Activated CD4-positive, alpha-beta T cell treated with anti-CD3 and anti-CD28 coated beads, Interleukin-2, amount 10 ng/mL, durations not matched to agents 7 days and 5 days (primary cell): ENCODE results near the gene MRPS25. TPM values are rescaled to one million over a fixed set of nuclear protein-coding genes. Genes with fewer than 3 reads are reported as not detected.

ENCODE experiments used
- CTCF ChIA-PET: fragments of 350-600 bp; sonication (Branson Sonifier 250); formaldehyde crosslinking; loops from one replicate; lab custom pipeline; 2021; ENCODE audit warnings: antibody characterized with exemption; lab: Charles Lee
- POLR2A ChIA-PET: fragments of 350-600 bp; sonication (Branson Sonifier 250); formaldehyde crosslinking; loops from one replicate; lab custom pipeline; 2021; ENCODE audit warnings: antibody characterized with exemption; lab: Charles Lee
- DNase-seq: peaks from one replicate; pipeline ENCODE4 v3.0.0-alpha.2; 2020
- H3K27ac Mint-ChIP-seq: one replicate; pipeline ENCODE4 v1.8.0; 2021; ENCODE audit warnings: mild to moderate bottlenecking, moderate library complexity, mixed read lengths
- H3K27me3 Mint-ChIP-seq: one replicate; pipeline ENCODE4 v1.8.0; 2021; ENCODE audit warnings: mixed read lengths
- H3K36me3 Mint-ChIP-seq: one replicate; pipeline ENCODE4 v1.8.0; 2021; ENCODE audit warnings: low read depth, mixed read lengths
- H3K4me1 Mint-ChIP-seq: one replicate; pipeline ENCODE4 v1.8.0; 2021; ENCODE audit warnings: mixed read lengths
- H3K4me3 Mint-ChIP-seq: one replicate; pipeline ENCODE4 v1.8.0; 2021; ENCODE audit warnings: mild to moderate bottlenecking, moderate library complexity, mixed read lengths
- H3K9me3 Mint-ChIP-seq: one replicate; pipeline ENCODE4 v1.8.0; 2021; ENCODE audit warnings: mixed read lengths
- total RNA-seq, 2 experiments: library from RNA; stranded (reverse); gene quantifications; one replicate each; pipeline ENCODE4 v1.2.3, GENCODE V29; 2021

The MRPS25 gene
- total RNA-seq = 10 to 100 TPM; 49.4 to 52.9 TPM

- H3K4me1 Mint-ChIP-seq = peaks cover 23% of the 10 kb centered on the region
- DNase-seq = peak; percentile 93
- CTCF ChIA-PET = interaction anchor here (0.8 to 1.5 kb wide), 6 partner anchors 9 to 79 kb away, joined by 3 to 4 read pairs (median 3); no protein-coding TSS in a partner anchor
- POLR2A ChIA-PET = interaction anchor here (0.7 kb wide), 1 partner anchor 118 kb away, joined by 3 read pairs; the partner anchor contains the start of gene NR2C2
- peak within 1 kb of the TSS; percentile 93 for H3K4me3 Mint-ChIP-seq
- H3K36me3 Mint-ChIP-seq = peaks cover 16% of the 10 kb centered on the region
- no peaks in the 10 kb centered on the region for H3K27me3 Mint-ChIP-seq
- H3K27ac Mint-ChIP-seq = peak within 1 kb of the TSS; percentile 95
- no peaks in the 10 kb centered on the region for H3K9me3 Mint-ChIP-seq
Measured at GRCh38 chr3:15064835-15065549, at the start of gene MRPS25. TSS of gene MRPS25 (minus strand) at chr3:15065315. CDS start at chr3:15065194, 121 bp downstream.

- peaks cover 4% of the 10 kb centered on the region for H3K27me3 Mint-ChIP-seq
- H3K27ac Mint-ChIP-seq = no peak overlapping the region
- ChIA-PET POLR2A (no interaction called here), CTCF (interaction anchor here (1.1 kb wide), 1 partner anchor 9 kb away, joined by 6 read pairs; no protein-coding TSS in a partner anchor)
- H3K4me3 Mint-ChIP-seq = no peak overlapping the region
- DNase-seq = no peak
- H3K9me3 Mint-ChIP-seq = peaks cover 1% of the 10 kb centered on the region
- peaks cover 4% of the 10 kb centered on the region for H3K4me1 Mint-ChIP-seq
- no peaks in the 10 kb centered on the region for H3K36me3 Mint-ChIP-seq
Measured at GRCh38 chr3:15113884-15114283, 48.8 kb upstream of the MRPS25 start.

- Mint-ChIP-seq H3K9me3 (peaks cover 1% of the 10 kb centered on the region), H3K36me3 (no peaks in the 10 kb centered on the region), H3K27ac (no peak overlapping the region), H3K4me1 (peaks cover 2% of the 10 kb centered on the region), H3K27me3 (peaks cover 5% of the 10 kb centered on the region), H3K4me3 (no peak overlapping the region)
- no peak for DNase-seq
- ChIA-PET CTCF (interaction anchor here (0.6 to 1.1 kb wide), 2 partner anchors 9 to 913 kb away, joined by 3 to 6 read pairs; no protein-coding TSS in a partner anchor), POLR2A (no interaction called here)
Measured at GRCh38 chr3:15113471-15113870, 48.4 kb upstream of the MRPS25 start.

- no peak overlapping the region for H3K4me3 Mint-ChIP-seq
- no peak for DNase-seq
- no peak overlapping the region for H3K27ac Mint-ChIP-seq
- ChIA-PET CTCF (interaction anchor here (0.8 kb wide), 1 partner anchor 87 kb away, joined by 3 read pairs; no protein-coding TSS in a partner anchor), POLR2A (no interaction called here)
- peaks cover 5% of the 10 kb centered on the region for H3K27me3 Mint-ChIP-seq
- H3K9me3 Mint-ChIP-seq = peaks cover 1% of the 10 kb centered on the region
- H3K36me3 Mint-ChIP-seq = no peaks in the 10 kb centered on the region
- peaks cover 6% of the 10 kb centered on the region for H3K4me1 Mint-ChIP-seq
Measured at GRCh38 chr3:15112011-15112410, 46.9 kb upstream of the MRPS25 start.

- Mint-ChIP-seq H3K4me1 (peaks cover 6% of the 10 kb centered on the region), H3K9me3 (no peaks in the 10 kb centered on the region), H3K27ac (no peak overlapping the region), H3K4me3 (no peak overlapping the region), H3K27me3 (peaks cover 10% of the 10 kb centered on the region), H3K36me3 (no peaks in the 10 kb centered on the region)
- ChIA-PET CTCF (interaction anchor here (0.5 to 2.9 kb wide), 5 partner anchors 9 to 727 kb away, joined by 3 to 13 read pairs (median 6); partner anchors contain the start of gene RBSN), POLR2A (no interaction called here)
- no peak for DNase-seq
Measured at GRCh38 chr3:15110206-15110605, 45.1 kb upstream of the MRPS25 start.

DNA sequence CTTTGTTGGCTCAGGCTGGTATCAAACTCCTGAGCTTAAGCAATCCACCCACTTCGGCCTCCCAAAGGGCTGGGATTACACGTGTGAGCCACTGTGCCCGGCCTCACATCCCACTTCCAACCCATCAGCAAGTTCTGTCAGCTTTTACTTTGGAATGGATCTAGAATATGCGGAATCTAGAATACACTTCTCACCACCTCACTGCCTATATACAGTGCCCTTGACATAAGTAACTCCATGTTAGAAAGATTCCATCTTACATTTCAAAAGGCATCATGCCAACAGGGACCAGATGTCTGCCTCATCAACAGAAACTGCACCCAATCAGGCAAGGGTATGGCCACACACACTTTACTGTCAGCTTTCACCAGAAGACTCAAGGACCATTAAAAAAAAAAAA lies 43.8 kb upstream of the MRPS25 start:
- H3K4me3 Mint-ChIP-seq = no peak overlapping the region
- CTCF ChIA-PET = interaction anchor here (0.5 to 2.9 kb wide), 13 partner anchors 8 to 1076 kb away, joined by 3 to 13 read pairs (median 4); partner anchors contain the start of genes CAPN7 and RBSN
- no peaks in the 10 kb centered on the region for H3K36me3 Mint-ChIP-seq
- peaks cover 6% of the 10 kb centered on the region for H3K4me1 Mint-ChIP-seq
- no peaks in the 10 kb centered on the region for H3K9me3 Mint-ChIP-seq
- no peak for DNase-seq
- H3K27ac Mint-ChIP-seq = no peak overlapping the region
- peaks cover 10% of the 10 kb centered on the region for H3K27me3 Mint-ChIP-seq
- POLR2A ChIA-PET = no interaction called here

GRCh38 chr3:15108082-15108545 lies 43.0 kb upstream of the MRPS25 start:
- Mint-ChIP-seq H3K4me3 (no peak overlapping the region), H3K36me3 (no peaks in the 10 kb centered on the region), H3K9me3 (no peaks in the 10 kb centered on the region), H3K27ac (no peak overlapping the region), H3K27me3 (peaks cover 10% of the 10 kb centered on the region), H3K4me1 (peaks cover 6% of the 10 kb centered on the region)
- DNase-seq = peak; percentile 77
- CTCF ChIA-PET = interaction anchor here (0.5 to 2.9 kb wide), 13 partner anchors 9 to 490 kb away, joined by 3 to 13 read pairs (median 3); partner anchors contain the start of genes CAPN7 and RBSN
- POLR2A ChIA-PET = interaction anchor here (0.6 kb wide), 1 partner anchor 9 kb away, joined by 4 read pairs; the partner anchor contains the start of gene RBSN

DNA sequence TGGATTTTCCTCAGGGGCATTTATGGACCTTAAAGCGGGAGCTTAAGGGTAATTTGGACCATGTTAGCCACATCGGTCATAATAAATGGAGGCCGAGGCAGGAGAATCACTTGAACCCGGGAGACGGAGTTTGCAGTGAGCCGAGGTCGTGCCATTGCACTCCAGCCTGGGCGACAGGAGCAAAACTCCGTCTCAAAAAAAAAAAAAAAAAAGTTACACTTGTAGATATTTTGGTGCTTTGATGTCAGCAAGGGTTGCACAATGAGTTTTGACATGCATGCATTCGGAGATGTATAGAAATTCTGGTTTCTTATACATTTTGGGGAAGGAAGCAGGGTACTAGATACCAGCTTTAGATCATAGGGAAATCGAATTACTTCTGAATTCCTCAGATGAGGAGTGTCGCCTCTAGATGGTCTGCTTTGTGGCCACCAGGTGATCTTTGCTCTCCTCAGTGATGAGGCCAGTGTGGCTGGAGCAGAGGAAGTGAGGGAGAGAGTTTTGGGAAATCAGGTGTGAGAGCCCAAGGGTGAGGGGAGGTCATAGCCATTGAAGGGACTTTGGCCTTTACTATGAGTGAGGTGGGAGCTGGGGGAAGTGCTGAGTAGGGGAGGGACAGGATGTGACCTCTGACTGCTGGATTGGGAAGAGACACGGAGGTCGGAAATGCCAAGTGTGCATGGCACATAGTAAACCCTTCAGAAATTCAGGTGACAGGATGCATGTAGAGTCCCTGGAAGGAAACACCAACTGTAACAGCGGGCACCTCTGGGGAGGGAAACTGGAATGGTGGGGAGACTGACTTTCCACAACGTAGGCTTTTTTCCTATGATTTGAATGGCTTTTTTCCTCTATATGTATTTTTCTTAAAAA lies 42.2 kb upstream of the MRPS25 start:
- Mint-ChIP-seq H3K9me3 (no peaks in the 10 kb centered on the region), H3K27me3 (peaks cover 10% of the 10 kb centered on the region), H3K4me3 (no peak overlapping the region), H3K27ac (no peak overlapping the region), H3K4me1 (peaks cover 12% of the 10 kb centered on the region), H3K36me3 (no peaks in the 10 kb centered on the region)
- ChIA-PET CTCF (interaction anchor here (0.8 to 2.9 kb wide), 10 partner anchors 8 to 161 kb away, joined by 3 to 13 read pairs (median 5); partner anchors contain the start of genes CAPN7 and RBSN), POLR2A (interaction anchor here (0.6 kb wide), 1 partner anchor 152 kb away, joined by 7 read pairs; no protein-coding TSS in a partner anchor)
- DNase-seq = no peak

DNA sequence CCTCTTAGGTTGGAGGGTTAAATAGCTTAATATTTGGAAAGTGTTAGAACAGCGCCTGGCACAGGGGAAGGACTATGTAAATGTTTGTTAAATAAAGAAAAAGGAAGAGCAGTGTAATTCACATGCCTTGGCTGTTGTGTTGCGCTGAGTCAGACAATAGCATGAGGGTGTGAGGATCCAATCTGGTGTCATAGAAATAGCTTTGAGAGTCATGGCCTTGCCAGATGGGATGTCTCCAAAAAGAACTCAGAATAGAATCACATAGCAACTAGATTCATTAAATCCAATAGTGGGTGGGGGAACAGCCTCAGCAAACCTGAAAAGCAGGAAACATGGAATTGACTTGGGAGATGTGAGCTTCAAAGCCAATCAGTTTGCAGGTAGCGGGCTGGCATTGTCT lies 37.7 kb upstream of the MRPS25 start:
- DNase-seq = no peak
- Mint-ChIP-seq H3K27ac (peak overlapping the region; percentile 0), H3K4me3 (no peak overlapping the region), H3K9me3 (no peaks in the 10 kb centered on the region), H3K27me3 (peaks cover 4% of the 10 kb centered on the region), H3K4me1 (peaks cover 38% of the 10 kb centered on the region), H3K36me3 (peaks cover 6% of the 10 kb centered on the region)
- ChIA-PET CTCF (interaction anchor here (1.0 kb wide), 1 partner anchor 51 kb away, joined by 3 read pairs; no protein-coding TSS in a partner anchor), POLR2A (no interaction called here)

GRCh38 chr3:15102256-15102655 lies 37.1 kb upstream of the MRPS25 start:
- ChIA-PET CTCF (interaction anchor here (1.0 kb wide), 1 partner anchor 50 kb away, joined by 3 read pairs; no protein-coding TSS in a partner anchor), POLR2A (no interaction called here)
- Mint-ChIP-seq H3K27ac (no peak overlapping the region), H3K27me3 (peaks cover 4% of the 10 kb centered on the region), H3K4me3 (no peak overlapping the region), H3K4me1 (peaks cover 40% of the 10 kb centered on the region), H3K36me3 (peaks cover 7% of the 10 kb centered on the region), H3K9me3 (no peaks in the 10 kb centered on the region)
- DNase-seq = no peak

DNA sequence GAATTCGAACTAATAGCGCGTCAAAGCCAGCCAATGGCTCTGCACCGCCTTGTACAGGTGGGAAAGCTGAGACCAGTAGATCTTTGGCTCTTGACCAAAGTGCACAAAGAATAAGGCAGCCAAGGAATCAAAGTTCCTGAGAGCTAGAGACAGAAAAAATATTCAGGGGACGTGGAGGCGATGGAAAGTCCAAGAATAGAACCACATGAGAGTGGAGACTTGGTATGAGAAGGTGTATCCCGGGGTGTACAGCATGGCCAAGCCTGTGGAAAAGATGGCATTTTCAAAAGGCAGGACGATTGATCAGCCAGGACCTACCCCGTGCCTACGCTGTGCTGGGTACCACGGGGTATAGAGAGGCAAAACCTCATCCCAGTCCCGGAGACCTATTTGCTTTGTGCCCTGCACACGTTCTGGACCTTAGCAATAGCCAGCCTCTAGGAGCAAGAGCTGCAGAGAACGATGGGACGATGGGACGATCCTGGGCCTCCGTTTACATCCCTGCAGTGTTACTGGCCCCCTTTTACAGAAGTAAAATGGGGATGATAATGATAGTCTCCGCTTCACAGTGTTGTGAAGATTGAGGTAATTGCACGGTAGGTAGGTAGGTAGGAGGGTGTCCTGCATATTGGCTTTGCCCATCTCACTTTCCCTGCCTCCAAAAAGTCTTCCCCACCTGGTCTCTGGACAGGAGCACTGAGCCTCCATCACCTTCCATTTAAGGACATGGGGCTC lies 34.4 kb upstream of the MRPS25 start:
- Mint-ChIP-seq H3K36me3 (peaks cover 25% of the 10 kb centered on the region), H3K27ac (peak overlapping the region; percentile 98), H3K27me3 (no peaks in the 10 kb centered on the region), H3K4me3 (peak overlapping the region; percentile 94), H3K4me1 (peaks cover 52% of the 10 kb centered on the region), H3K9me3 (no peaks in the 10 kb centered on the region)
- POLR2A ChIA-PET = no interaction called here
- no peak for DNase-seq
- CTCF ChIA-PET = interaction anchor here (1.7 to 2.1 kb wide), 2 partner anchors 9 to 168 kb away, joined by 5 to 13 read pairs; no protein-coding TSS in a partner anchor
